HL-60 (cell line): ENCODE measurements around the gene NRXN2.

Source experiments
- DNase-seq, 2 experiments: peaks; one replicate each; pipeline ENCODE4 v3.0.0-alpha.2; 2010 to 2020; ENCODE audit warnings: low read depth in 1 of 2, low spot score in 1 of 2
- H3K27ac ChIP-seq: fragments of 250-450 bp; sonication (Bioruptor Pico); replicated peaks from 2 replicates; pipeline ENCODE4 v1.5.1; 2020; ENCODE audit warnings: mild to moderate bottlenecking, moderate library complexity
- H3K27me3 ChIP-seq: fragments of 250-450 bp; sonication (Bioruptor Pico); 2 replicates; pipeline ENCODE4 v1.5.1; 2021; ENCODE audit warnings: mild to moderate bottlenecking, moderate library complexity; ENCODE audit not compliant: insufficient read depth, poor library complexity, severe bottlenecking
- H3K4me3 ChIP-seq: replicated peaks from 2 replicates; pipeline ENCODE4 v1.5.1; 2011; ENCODE audit warnings: mild to moderate bottlenecking, control low read depth, low read length; ENCODE audit not compliant: insufficient read depth
- CTCF ChIP-seq: IDR thresholded peaks from one replicate; pipeline ENCODE4 v1.5.1; 2011; ENCODE audit warnings: low read length, control low read depth, inconsistent platforms; ENCODE audit not compliant: insufficient read depth
- GABPA ChIP-seq: IDR thresholded peaks from 2 replicates; pipeline ENCODE4 v1.6.1; 2012; ENCODE audit warnings: low read depth
- POLR2AphosphoS5 ChIP-seq: IDR thresholded peaks from 2 replicates; pipeline ENCODE4 v1.6.1; 2012; ENCODE audit warnings: low read depth
- SPI1 ChIP-seq: IDR thresholded peaks from 2 replicates; pipeline ENCODE4 v1.6.1; 2012; ENCODE audit warnings: low read depth, mild to moderate bottlenecking, borderline replicate concordance
- TF ChIP-seq, protein P1 (sequence below): IDR thresholded peaks from 2 replicates; pipeline ENCODE4 v1.6.1; 2012; ENCODE audit warnings: low read depth; ENCODE audit not compliant: insufficient replicate concordance

The NRXN2 gene

DNA sequence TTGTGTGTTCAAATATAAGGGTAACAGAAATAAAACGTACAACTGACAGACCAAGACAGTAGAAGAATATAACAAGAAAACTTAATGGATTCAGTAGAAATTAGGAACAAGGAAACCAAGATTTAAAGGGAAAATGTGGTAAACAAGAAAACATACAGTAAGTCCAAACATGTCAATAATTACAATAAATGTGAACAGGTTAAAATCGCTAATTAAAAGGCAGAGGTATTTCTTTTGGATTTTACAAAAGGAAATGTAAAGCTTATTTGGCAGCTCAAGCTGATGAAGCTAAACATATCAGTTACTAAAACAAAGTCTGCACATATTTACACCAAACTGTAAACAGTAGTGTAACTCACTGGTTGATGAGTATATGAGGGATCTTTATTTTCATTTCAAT, 134.3 kb downstream of the NRXN2 start:
- Histone ChIP-seq H3K27me3 (no peaks in the 10 kb centered on the region), H3K4me3 (no peak overlapping the region), H3K27ac (no peak overlapping the region)
- TF ChIP-seq, protein P1, sequence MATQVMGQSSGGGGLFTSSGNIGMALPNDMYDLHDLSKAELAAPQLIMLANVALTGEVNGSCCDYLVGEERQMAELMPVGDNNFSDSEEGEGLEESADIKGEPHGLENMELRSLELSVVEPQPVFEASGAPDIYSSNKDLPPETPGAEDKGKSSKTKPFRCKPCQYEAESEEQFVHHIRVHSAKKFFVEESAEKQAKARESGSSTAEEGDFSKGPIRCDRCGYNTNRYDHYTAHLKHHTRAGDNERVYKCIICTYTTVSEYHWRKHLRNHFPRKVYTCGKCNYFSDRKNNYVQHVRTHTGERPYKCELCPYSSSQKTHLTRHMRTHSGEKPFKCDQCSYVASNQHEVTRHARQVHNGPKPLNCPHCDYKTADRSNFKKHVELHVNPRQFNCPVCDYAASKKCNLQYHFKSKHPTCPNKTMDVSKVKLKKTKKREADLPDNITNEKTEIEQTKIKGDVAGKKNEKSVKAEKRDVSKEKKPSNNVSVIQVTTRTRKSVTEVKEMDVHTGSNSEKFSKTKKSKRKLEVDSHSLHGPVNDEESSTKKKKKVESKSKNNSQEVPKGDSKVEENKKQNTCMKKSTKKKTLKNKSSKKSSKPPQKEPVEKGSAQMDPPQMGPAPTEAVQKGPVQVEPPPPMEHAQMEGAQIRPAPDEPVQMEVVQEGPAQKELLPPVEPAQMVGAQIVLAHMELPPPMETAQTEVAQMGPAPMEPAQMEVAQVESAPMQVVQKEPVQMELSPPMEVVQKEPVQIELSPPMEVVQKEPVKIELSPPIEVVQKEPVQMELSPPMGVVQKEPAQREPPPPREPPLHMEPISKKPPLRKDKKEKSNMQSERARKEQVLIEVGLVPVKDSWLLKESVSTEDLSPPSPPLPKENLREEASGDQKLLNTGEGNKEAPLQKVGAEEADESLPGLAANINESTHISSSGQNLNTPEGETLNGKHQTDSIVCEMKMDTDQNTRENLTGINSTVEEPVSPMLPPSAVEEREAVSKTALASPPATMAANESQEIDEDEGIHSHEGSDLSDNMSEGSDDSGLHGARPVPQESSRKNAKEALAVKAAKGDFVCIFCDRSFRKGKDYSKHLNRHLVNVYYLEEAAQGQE: no peak
- TF ChIP-seq POLR2AphosphoS5 (no peak), GABPA (no peak), CTCF (no peak), SPI1 (no peak)
- DNase-seq: no peak

- TF ChIP-seq SPI1: 0 out of 2 replicates have a peak, but pooled peaks have one; percentile 3
- TF ChIP-seq GABPA: no peak
- no peak for TF ChIP-seq CTCF
- TF ChIP-seq, protein P1: no peak
- Histone ChIP-seq H3K27ac (no peak overlapping the region), H3K4me3 (no peak overlapping the region), H3K27me3 (no peaks in the 10 kb centered on the region)
- DNase-seq: no peak
Observed at GRCh38 chr11:64586366-64586765, 136.6 kb downstream of the NRXN2 start.

DNA sequence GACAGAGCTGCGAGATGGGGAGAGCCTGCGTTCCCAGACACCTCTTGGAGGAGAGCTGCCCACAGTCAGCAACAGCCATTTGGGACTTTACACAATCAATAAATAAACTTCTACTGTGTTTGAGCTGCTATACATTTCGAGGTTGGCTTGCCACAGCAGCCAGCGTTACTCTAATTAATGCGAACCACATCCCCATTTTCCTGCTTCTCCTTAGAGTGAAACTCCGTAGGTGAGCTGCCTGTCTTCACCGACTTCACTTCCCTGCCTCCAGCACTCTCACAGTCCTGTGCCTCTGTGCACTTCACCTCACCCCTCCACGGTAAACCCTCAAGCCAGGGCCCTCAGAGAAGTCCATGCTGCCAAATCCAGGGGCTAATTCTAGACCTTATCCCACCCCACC, 137.8 kb downstream of the NRXN2 start:
- DNase-seq: no peak
- no peak for TF ChIP-seq POLR2AphosphoS5
- Histone ChIP-seq H3K27me3 (no peaks in the 10 kb centered on the region), H3K4me3 (no peak overlapping the region), H3K27ac (no peak overlapping the region)

DNA sequence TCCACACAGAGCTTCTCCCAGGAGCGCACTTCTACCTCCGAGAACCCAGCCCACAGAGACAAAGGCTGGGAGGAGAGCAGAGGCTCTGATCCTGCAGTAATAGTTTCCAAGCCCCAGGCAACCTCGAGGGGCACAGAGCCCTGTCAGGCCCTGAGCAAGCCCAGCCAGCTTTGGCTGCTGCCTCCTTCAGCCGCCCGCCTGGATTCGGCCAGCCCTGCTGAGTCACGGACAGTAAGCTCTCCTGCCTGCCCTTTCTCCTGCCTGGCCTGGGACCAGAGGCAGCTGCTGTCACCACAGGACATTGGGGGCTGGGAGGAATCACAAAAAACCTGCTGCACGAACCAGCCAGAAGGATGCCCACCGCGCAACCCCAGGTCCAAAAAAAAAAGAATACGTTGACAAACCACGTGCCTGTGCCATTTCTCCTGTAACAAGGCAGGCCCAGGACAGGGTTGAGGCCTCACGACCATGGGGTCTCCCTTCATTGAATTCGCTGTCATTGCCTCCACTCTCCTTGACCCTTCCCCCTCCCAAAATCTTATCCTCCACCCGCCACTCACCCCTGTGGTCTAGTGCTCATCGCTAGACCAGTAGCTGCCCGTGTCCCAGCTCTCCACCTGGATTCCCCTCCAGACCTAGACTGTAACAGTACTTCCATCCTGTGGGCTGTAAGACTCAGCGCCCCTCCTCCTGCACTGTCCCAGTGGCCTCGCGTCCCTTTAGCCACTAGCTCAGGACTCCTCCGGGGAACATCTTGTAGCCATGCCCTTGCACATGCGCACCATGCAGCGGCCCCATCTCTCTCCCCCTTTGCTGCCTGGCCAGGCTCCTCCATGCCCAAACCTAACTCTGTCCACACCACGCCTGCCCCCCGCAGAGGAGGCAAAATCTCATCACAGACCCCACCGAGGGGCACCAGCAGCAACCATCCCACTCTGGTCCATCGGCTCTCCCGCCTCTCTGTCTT, 139.4 kb downstream of the NRXN2 start:
- H3K27me3 ChIP-seq: no peaks in the 10 kb centered on the region
- no peak overlapping the region for H3K4me3 ChIP-seq
- H3K27ac ChIP-seq: no peak overlapping the region
- TF ChIP-seq, protein P1: no peak
- TF ChIP-seq CTCF (no peak), POLR2AphosphoS5 (no peak), GABPA (no peak), SPI1 (no peak)
- DNase-seq: no peak
